ENCODE results near the gene ACBD3. TPM values are rescaled to one million over a fixed set of nuclear protein-coding genes. Genes with fewer than 3 reads are reported as not detected.

Gene ACBD3
- total RNA-seq, 1 donor, result 72.0 TPM

- DNase-seq (ENCODE audit: low read depth), result peak; percentile 85
- peak overlapping the region; percentile 17 for H3K4me3 ChIP-seq (ENCODE audit: low read depth, low read length)
- no peak for TF ChIP-seq CTCF (IDR thresholded peaks at IDR 0.05; ENCODE audit: insufficient read depth, low read length)
Observed at GRCh38 chr1:226100436-226101391, 85.8 kb downstream of the ACBD3 start.

- no peak overlapping the region for H3K4me3 ChIP-seq (ENCODE audit: low read depth, low read length)
- DNase-seq (ENCODE audit: low read depth), result no peak
- no peak for TF ChIP-seq CTCF (IDR thresholded peaks at IDR 0.05; ENCODE audit: insufficient read depth, low read length)
Observed at GRCh38 chr1:226098870-226099835, 87.4 kb downstream of the ACBD3 start.

GRCh38 chr1:226097866-226098625, 88.5 kb downstream of the ACBD3 start:
- peak; percentile 99 for DNase-seq (ENCODE audit: low read depth)
- no peak for TF ChIP-seq CTCF (IDR thresholded peaks at IDR 0.05; ENCODE audit: insufficient read depth, low read length)
- peak overlapping the region; percentile 10 for H3K4me3 ChIP-seq (ENCODE audit: low read depth, low read length)

- DNase-seq (ENCODE audit: low read depth), result no peak
- no peak for TF ChIP-seq CTCF (IDR thresholded peaks at IDR 0.05; ENCODE audit: insufficient read depth, low read length)
Observed at GRCh38 chr1:226095286-226095685, 91.3 kb downstream of the ACBD3 start.

More at GRCh38 chr1:226095286-226095685, 91.3 kb downstream of the ACBD3 start:
- H3K4me3 ChIP-seq (ENCODE audit: low read depth, low read length), result no peak overlapping the region

Small RNA genes lying within 50 kb of the gene (small RNA-seq; reads per million reads assigned to genes)
- not detected for gene AL512343.1

Other genes with a start within 250 kb of the ACBD3 start
- 0.09 TPM in 1 of 2 replicates, not detected in the other for gene LEFTY2, start 245.5 kb downstream of the ACBD3 start, total RNA-seq (ENCODE audit: low replicate concordance)
- gene SDE2, start 187.4 kb downstream of the ACBD3 start, total RNA-seq (ENCODE audit: low replicate concordance), result 21.6 and 26.2 TPM in 2 replicates
- gene H3-3A, start 124.0 kb downstream of the ACBD3 start, total RNA-seq (ENCODE audit: low replicate concordance), result 56.7 and 164 TPM in 2 replicates
- not detected in 2 replicates for gene MIXL1, start 36.9 kb upstream of the ACBD3 start, total RNA-seq (ENCODE audit: low replicate concordance)
- 2.6 and 11.4 TPM in 2 replicates for gene LIN9, start 122.4 kb upstream of the ACBD3 start, total RNA-seq (ENCODE audit: low replicate concordance)
- 67.8 and 67.9 TPM in 2 replicates for gene PARP1, start 221.4 kb upstream of the ACBD3 start, total RNA-seq (ENCODE audit: low replicate concordance)